HepG2 (cell line): Measurements from ENCODE around the gene STBD1. TPM values are rescaled to one million over a fixed set of nuclear protein-coding genes. Genes with fewer than 3 reads are reported as not detected.
A peak's percentile ranks its signal among the peaks of the same experiment; 100 is the strongest.

ENCODE experiments used
- ATAC-seq: fragments of 200-7000 bp; cut with Tn5 transposase; 3 replicates; pipeline ENCODE4 v1.9.1; 2020; ENCODE audit warnings: mild to moderate bottlenecking, moderate library complexity
- BruUV-seq: library from RNA; stranded (reverse); fragments of 400-500 nt; replicated peaks from 2 replicates; lab custom pipeline; 2021; lab: Mats Ljungman, UMichigan
- CTCF ChIA-PET: fragments of 300-600 bp; formaldehyde crosslinking; extraction: SDS; loops from one replicate; lab custom pipeline; 2021; ENCODE audit warnings: low total read pairs, inconsistent platforms, low intra/inter-chr PET ratio; lab: Yijun Ruan, JAX
- POLR2A ChIA-PET: fragments of 350-600 bp; sonication (Branson Sonifier 250); formaldehyde crosslinking; loops from one replicate; lab custom pipeline; 2020; ENCODE audit warnings: antibody characterized with exemption, inconsistent platforms; lab: Yijun Ruan, JAX
- DNase-seq: peaks from one replicate; pipeline ENCODE4 v3.0.0-alpha.2; 2015; ENCODE audit warnings: low spot score
- FAIRE-seq: peaks from 3 replicates; lab custom pipeline; 2011; peaks lifted over from hg19 to GRCh38; lab: Jason Lieb, UNC
- H2AFZ ChIP-seq: one replicate; pipeline ENCODE4 v1.6.1; 2011; ENCODE audit warnings: low read length, inconsistent platforms
- H3K27ac ChIP-seq: fragments of 300-600 bp; 3 replicates; pipeline ENCODE4 v1.8.0; 2011; ENCODE audit warnings: mixed run types, mild to moderate bottlenecking, mixed read lengths, low read length, inconsistent platforms; ENCODE audit not compliant: insufficient read depth; ENCODE audit errors: extremely low read length
- H3K27me3 ChIP-seq, 2 experiments: fragments of 200-600 bp in 1 of 2; 2 replicates in 1 of 2; 3 replicates in 1 of 2; pipeline versions ENCODE4 v1.6.0 to v1.8.0; 2011; ENCODE audit warnings: low read length in 2 of 2, mild to moderate bottlenecking in 2 of 2, moderate library complexity in 2 of 2, inconsistent platforms in 1 of 2; ENCODE audit not compliant: insufficient read depth in 2 of 2, control insufficient read depth in 1 of 2
- H3K36me3 ChIP-seq, 2 experiments: fragments of 200-600 bp in 1 of 2; replicated peaks in 1 of 2; 2 replicates in 1 of 2; 3 replicates in 1 of 2; pipeline versions ENCODE4 v1.5.1 to v1.8.0; 2011; ENCODE audit warnings: low read length in 2 of 2, inconsistent platforms in 1 of 2; ENCODE audit not compliant: insufficient read depth in 2 of 2, control insufficient read depth in 1 of 2
- H3K4me1 ChIP-seq: 2 replicates; pipeline ENCODE4 v1.5.1; 2012; ENCODE audit warnings: low read length, inconsistent platforms; ENCODE audit not compliant: insufficient read depth
- H3K4me2 ChIP-seq: 2 replicates; pipeline ENCODE4 v1.6.0; 2011; ENCODE audit warnings: low read depth, low read length, inconsistent platforms
- H3K4me3 ChIP-seq, 3 experiments: fragments of 200-600 bp in 1 of 3; sonication (generic), shearing (Covaris generic) in 1 of 3; replicated peaks in 1 of 3; 2 replicates each; pipeline ENCODE4 v1.5.1; 2011 to 2016; ENCODE audit warnings: low read length in 3 of 3, inconsistent platforms in 2 of 3, low read depth in 2 of 3, mild to moderate bottlenecking in 2 of 3, control low read depth in 1 of 3, mixed read lengths in 1 of 3; ENCODE audit not compliant: insufficient read depth in 1 of 3
- H3K79me2 ChIP-seq: one replicate; pipeline ENCODE4 v1.6.1; 2011; ENCODE audit warnings: low read length, inconsistent platforms; ENCODE audit not compliant: insufficient read depth
- H3K9ac ChIP-seq: 2 replicates; pipeline ENCODE4 v1.6.0; 2011; ENCODE audit warnings: mild to moderate bottlenecking, low read depth, low read length, inconsistent platforms; ENCODE audit not compliant: insufficient read depth
- H3K9me3 ChIP-seq: 2 replicates; pipeline ENCODE4 v1.5.1; 2012; ENCODE audit warnings: mild to moderate bottlenecking, low read length
- H4K20me1 ChIP-seq: 2 replicates; pipeline ENCODE4 v1.6.0; 2011; ENCODE audit warnings: inconsistent platforms, mild to moderate bottlenecking, low read length, moderate library complexity; ENCODE audit not compliant: insufficient read depth
- HINFP ChIP-seq: sonication (generic); formaldehyde crosslinking; IDR thresholded peaks from 2 replicates; pipeline ENCODE4 v1.4.0; 2020; ENCODE audit warnings: low read depth, mild to moderate bottlenecking, missing genetic modification reagents
- HMG20A ChIP-seq: IDR thresholded peaks from 2 replicates; pipeline ENCODE4 v1.6.1; 2016; ENCODE audit warnings: borderline replicate concordance
- MTA1 ChIP-seq: sonication (generic); formaldehyde crosslinking; IDR thresholded peaks from 2 replicates; pipeline ENCODE4 v1.4.0; 2020; ENCODE audit warnings: missing genetic modification reagents, mild to moderate bottlenecking, borderline replicate concordance
- NFATC3 ChIP-seq: sonication (generic); formaldehyde crosslinking; IDR thresholded peaks from 2 replicates; pipeline ENCODE4 v1.5.1; 2020; ENCODE audit warnings: mild to moderate bottlenecking, missing genetic modification reagents
- RARG ChIP-seq: sonication (generic); formaldehyde crosslinking; IDR thresholded peaks from 2 replicates; pipeline ENCODE4 v1.4.0; 2020; ENCODE audit warnings: low read depth, mild to moderate bottlenecking, missing genetic modification reagents
- ZNF160 ChIP-seq: sonication (generic); formaldehyde crosslinking; IDR thresholded peaks from 2 replicates; pipeline ENCODE4 v1.8.0; 2022; ENCODE audit warnings: mild to moderate bottlenecking, inconsistent platforms, missing genetic modification reagents
- ZNF510 ChIP-seq: sonication (generic); formaldehyde crosslinking; IDR thresholded peaks from 2 replicates; pipeline ENCODE4 v1.4.0; 2020; ENCODE audit warnings: low read depth, mild to moderate bottlenecking, missing genetic modification reagents
- WGBS: methylation state at CpG from one replicate; pipeline ENCODE4 v1.1.6; 2017; ENCODE audit warnings: low lambda C conversion rate; 5-methylcytosine and 5-hydroxymethylcytosine counted together
- in situ Hi-C: cut with HindIII; loops from 2 replicates; pipeline ENCODE4 v1.10.0; 2017; ENCODE audit warnings: low pct_unique_long_range_greater_than_20kb; ENCODE audit not compliant: extremely low pct_ligation_motif_present
- intact Hi-C: fragments of 100-400 bp; cut with micrococcal nuclease; formaldehyde crosslinking; loops from one replicate; pipeline ENCODE4 v1.10.0; 2022; ENCODE audit not compliant: unreplicated experiment
- polyA plus RNA-seq, 8 experiments: library from polyadenylated mRNA; depleted of rRNA in 3 of 8; stranded (reverse) in 7 of 8; unstranded in 1 of 8; fragments of >200 nt; fragmentation: Illumina TruSeq in 4 of 8; extraction: Trizol in 4 of 8; gene quantifications; 2 replicates each; pipeline versions ENCODE4 v1.2.1 to v1.2.3, GENCODE V29; 2011 to 2016; ENCODE audit warnings: low read depth in 4 of 8, missing spikeins in 1 of 8, mixed read lengths in 1 of 8; ENCODE audit not compliant: insufficient read depth in 1 of 8
- total RNA-seq, 5 experiments: library from RNA; depleted of rRNA; stranded (reverse); fragments of >200 nt; fragmentation: Illumina TruSeq; extraction: Trizol; gene quantifications; 2 replicates each; pipeline ENCODE4 v1.2.3, GENCODE V29; 2016; ENCODE audit warnings: low read depth in 1 of 5
- TF ChIP-seq, protein P1 (sequence below): IDR thresholded peaks from 2 replicates; pipeline ENCODE4 v1.6.1; 2016; ENCODE audit warnings: low read depth
- TF ChIP-seq, protein P2 (sequence below): sonication (generic); formaldehyde crosslinking; conservative IDR thresholded peaks from 2 replicates; pipeline ENCODE4 v1.4.0; 2020; ENCODE audit warnings: mild to moderate bottlenecking, missing genetic modification reagents, moderate library complexity

STBD1 gene
- total and polyA plus RNA-seq, 2 of the 13 experiments (the other 11 are each of a cell fraction or from before 2014, with no cell fraction given): 2.8 to 4.3 TPM

GRCh38 chr4:76316131-76316530 is 9.6 kb downstream of the STBD1 start:
- peaks cover 13% of the 10 kb centered on the region for H3K9me3 ChIP-seq
- H4K20me1 ChIP-seq: no peaks in the 10 kb centered on the region
- BruUV-seq: no TSS peak
- FAIRE-seq: no peak
- no peak overlapping the region for H2AFZ ChIP-seq
- H3K4me3 ChIP-seq: no peak overlapping the region
- intact Hi-C loops (no loop called here), in situ Hi-C loops (no loop called here)
- H3K36me3 ChIP-seq: no peaks in the 10 kb centered on the region
- WGBS: 0% methylated on average over 1 of the region's 1 CpG
- no peaks in the 10 kb centered on the region for H3K79me2 ChIP-seq
- no peak for DNase-seq
- H3K27me3 ChIP-seq: no peaks in the 10 kb centered on the region
- no peak overlapping the region for H3K9ac ChIP-seq
- TF ChIP-seq HINFP (no peak), MTA1 (no peak), ZNF510 (CRISPR knock-in tag) (no peak), HMG20A (CRISPR knock-in tag) (no peak), ZNF160 (peak; percentile 63; the same call in 1 of the 2 replicates), NFATC3 (CRISPR knock-in tag) (no peak), RARG (CRISPR knock-in tag) (no peak)
- TF ChIP-seq, protein P1, sequence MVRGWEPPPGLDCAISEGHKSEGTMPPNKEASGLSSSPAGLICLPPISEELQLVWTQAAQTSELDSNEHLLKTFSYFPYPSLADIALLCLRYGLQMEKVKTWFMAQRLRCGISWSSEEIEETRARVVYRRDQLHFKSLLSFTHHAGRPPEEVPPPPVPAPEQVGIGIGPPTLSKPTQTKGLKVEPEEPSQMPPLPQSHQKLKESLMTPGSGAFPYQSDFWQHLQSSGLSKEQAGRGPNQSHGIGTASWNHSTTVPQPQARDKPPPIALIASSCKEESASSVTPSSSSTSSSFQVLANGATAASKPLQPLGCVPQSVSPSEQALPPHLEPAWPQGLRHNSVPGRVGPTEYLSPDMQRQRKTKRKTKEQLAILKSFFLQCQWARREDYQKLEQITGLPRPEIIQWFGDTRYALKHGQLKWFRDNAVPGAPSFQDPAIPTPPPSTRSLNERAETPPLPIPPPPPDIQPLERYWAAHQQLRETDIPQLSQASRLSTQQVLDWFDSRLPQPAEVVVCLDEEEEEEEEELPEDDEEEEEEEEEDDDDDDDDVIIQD (CRISPR knock-in tag): no peak
- TF ChIP-seq, protein P2, sequence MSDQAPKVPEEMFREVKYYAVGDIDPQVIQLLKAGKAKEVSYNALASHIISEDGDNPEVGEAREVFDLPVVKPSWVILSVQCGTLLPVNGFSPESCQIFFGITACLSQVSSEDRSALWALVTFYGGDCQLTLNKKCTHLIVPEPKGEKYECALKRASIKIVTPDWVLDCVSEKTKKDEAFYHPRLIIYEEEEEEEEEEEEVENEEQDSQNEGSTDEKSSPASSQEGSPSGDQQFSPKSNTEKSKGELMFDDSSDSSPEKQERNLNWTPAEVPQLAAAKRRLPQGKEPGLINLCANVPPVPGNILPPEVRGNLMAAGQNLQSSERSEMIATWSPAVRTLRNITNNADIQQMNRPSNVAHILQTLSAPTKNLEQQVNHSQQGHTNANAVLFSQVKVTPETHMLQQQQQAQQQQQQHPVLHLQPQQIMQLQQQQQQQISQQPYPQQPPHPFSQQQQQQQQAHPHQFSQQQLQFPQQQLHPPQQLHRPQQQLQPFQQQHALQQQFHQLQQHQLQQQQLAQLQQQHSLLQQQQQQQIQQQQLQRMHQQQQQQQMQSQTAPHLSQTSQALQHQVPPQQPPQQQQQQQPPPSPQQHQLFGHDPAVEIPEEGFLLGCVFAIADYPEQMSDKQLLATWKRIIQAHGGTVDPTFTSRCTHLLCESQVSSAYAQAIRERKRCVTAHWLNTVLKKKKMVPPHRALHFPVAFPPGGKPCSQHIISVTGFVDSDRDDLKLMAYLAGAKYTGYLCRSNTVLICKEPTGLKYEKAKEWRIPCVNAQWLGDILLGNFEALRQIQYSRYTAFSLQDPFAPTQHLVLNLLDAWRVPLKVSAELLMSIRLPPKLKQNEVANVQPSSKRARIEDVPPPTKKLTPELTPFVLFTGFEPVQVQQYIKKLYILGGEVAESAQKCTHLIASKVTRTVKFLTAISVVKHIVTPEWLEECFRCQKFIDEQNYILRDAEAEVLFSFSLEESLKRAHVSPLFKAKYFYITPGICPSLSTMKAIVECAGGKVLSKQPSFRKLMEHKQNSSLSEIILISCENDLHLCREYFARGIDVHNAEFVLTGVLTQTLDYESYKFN (CRISPR knock-in tag): no peak
- H3K27ac ChIP-seq: no peak overlapping the region
- ChIA-PET CTCF (no interaction called here), POLR2A (no interaction called here)
- peaks cover 23% of the 10 kb centered on the region for H3K4me1 ChIP-seq
- H3K4me2 ChIP-seq: no peak overlapping the region
- no peak for ATAC-seq
